NCI-H2029 (cell line): ENCODE results near the gene CCDC150.
"Not testable (repeated sequence)": the region's sequence is repeated elsewhere in the genome, so short reads cannot be mapped to it uniquely, and the experiment has no call there.

Source experiments
- DNase-seq: peaks from one replicate; lab custom pipeline; 2025; lab: John Stamatoyannopoulos, UW

The CCDC150 gene

GRCh38 chr2:196718419-196719109 is 79.0 kb downstream of the CCDC150 start:
- no peak for DNase-seq

DNA sequence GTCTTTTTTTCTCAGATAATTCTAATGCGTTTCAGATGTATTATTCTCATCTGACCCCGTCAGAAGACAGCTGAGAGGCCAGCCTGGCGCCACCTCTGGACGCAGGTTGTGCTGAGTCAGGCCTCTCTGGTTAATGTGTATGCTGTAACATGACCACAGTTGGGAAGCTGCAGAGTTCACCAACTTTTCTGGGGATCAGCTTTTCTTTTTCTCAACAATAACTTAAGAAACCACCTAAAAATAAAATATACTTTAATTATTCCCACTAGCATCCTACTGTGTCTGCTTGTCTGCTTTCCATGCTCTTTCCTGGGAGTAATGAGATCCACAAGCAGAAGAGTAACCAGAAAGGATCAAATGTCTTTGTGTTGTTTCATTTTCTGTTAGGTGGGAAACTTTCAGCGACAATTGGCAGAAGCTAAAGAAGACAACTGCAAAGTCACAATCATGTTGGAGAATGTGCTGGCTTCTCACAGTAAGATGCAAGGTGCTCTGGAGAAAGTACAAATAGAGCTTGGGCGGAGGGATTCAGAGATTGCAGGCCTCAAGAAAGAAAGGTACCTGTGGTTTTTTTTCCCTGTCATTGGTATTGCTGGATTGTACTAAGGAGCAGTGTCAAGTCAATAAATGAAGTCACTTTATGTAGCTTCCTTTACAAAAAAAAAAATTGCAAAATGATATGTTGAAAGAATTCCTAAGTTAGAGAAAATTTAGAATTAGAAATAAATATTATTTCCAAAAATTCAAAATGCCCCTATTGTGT is 79.8 kb downstream of the CCDC150 start:
- DNase-seq: no peak

DNA sequence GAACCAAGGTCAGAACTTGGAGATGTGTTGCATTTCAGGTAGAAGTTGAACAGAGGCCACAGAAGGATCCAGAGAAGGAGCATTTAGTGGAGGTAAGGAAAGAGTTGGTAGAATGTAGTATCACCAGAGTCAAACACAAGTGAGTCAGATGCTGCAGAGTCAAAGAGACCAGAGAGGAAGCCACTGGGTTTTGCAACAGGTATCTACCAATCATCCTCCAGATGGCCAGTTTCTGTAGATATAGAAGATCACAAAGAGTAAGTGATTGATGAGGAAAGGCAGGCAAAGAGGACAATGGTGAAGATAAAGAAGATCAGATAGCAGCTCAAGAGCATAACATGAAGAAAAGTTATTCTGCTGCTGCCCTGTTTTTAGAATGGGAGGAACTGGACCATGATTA is 84.1 kb downstream of the CCDC150 start:
- no peak for DNase-seq

GRCh38 chr2:196725218-196725617 is 85.7 kb downstream of the CCDC150 start:
- no peak for DNase-seq

DNA sequence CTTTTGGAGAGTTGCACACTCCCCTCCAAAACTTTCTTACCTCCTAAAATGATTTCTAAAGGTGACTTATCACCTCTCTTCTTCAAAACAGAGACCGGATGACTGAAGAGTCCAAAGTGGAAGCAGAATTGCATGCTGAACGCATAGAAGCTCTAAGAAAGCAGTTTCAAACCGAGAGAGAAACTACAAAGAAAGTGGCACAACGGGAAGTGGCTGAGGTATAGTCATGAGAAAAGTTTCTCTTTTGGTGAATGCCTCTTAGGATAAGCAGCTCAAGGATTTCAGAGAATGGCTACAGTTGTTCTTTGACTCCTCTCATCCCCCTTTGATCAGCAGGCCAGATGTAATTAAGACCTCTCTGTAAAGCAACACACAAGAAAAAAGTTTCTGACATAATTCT is 86.4 kb downstream of the CCDC150 start:
- no peak for DNase-seq

GRCh38 chr2:196729418-196729817 is 89.9 kb downstream of the CCDC150 start:
- DNase-seq: no peak

DNA sequence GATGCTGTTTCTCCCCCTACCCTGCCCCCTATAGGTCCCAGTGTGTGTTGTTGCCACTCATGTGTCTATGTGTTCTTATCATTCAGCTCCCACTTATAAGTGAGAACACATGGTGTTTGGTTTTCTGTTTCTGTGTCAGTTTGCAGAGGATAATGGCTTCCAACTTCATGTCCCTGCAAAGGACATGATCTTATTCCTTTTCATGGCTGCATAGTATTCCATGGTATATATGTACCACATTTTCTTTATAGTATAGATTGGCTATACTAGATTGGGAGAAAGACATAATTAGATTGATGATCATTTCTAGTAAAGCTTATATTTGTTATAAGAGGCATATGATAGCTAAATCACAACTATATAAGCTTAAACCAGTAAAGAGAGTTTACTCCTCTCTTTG is 97.1 kb downstream of the CCDC150 start:
- not testable (repeated sequence) for DNase-seq

DNA sequence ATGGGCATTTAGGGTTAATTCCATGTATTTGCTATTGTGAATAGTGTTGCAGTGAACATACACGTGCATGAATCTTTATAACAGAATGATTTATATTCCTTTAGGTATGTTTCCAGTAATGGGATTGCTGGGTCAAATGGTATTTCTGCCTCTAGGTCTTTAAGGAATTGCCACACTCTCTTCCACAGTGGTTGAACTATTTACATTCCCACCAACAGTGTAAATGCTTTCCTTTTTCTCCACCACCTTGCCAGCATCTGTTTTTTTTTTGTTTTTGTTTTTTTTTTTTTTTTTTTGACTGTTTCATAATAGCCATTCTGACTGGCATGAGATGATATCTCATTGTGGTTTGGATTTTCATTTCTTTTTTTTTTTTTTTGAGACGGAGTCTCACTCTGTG is 97.5 kb downstream of the CCDC150 start:
- no peak for DNase-seq

DNA sequence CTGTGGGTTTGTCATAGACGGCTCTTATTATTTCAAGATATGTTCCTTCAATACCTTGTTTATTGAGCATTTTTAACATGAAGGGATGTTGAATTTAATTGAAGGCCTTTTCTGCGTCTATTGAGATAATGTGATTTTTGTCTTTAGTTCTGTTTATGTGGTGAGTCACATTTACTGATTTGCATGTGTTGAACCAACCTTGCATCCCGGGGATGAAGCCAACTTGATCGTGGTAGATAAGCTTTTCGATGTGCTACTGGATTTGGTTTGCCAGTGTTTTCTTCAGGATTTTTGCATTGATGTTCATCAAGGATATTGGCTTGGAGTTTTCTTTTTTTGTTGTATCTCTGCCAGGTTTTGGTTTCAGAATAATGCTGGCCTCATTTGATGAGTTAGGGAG is 99.5 kb downstream of the CCDC150 start:
- DNase-seq: no peak

DNA sequence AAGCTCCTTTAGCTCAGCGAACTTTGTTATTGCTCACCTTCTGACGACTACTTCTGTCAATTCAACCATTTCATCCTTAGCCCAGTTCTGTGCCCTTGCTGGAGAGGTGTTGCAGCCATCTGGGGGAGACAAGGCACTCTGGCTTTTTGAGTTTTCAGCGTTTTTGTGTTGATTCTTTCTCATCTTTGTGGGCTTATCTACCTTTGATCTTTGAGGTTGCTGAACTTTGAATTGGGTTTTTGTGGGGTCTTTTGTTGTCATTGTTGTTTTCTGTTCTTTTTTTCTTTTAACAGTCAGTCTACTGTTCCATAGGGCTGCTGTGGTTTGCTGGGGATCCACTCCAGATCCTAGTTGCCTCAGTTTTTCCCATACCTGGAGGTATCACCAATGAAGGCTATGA is 102.7 kb downstream of the CCDC150 start:
- DNase-seq: no peak

DNA sequence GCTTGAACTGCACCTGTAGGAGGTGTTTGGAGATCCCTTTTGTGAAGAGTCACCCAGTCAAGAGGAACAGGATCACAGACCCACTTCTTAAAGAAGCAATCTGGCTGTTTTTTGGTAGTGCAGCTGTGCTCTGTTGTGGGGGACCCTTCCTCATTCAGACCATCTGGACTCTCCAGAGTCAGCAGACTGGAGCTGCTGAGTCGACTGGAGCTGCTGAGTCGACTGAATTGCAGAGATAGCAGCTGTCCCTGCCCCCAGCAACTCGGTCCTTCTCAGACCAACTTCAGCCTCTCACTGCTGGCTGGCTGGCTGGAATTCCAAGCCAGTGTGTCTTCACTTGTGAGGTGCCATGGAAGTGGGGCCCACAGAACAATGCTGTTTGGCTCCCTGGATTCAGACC is 103.2 kb downstream of the CCDC150 start:
- DNase-seq: no peak

- DNase-seq: no peak
Observed at GRCh38 chr2:196743165-196743564, 103.7 kb downstream of the CCDC150 start.

- no peak for DNase-seq
Observed at GRCh38 chr2:196745711-196746110, 106.2 kb downstream of the CCDC150 start.

DNA sequence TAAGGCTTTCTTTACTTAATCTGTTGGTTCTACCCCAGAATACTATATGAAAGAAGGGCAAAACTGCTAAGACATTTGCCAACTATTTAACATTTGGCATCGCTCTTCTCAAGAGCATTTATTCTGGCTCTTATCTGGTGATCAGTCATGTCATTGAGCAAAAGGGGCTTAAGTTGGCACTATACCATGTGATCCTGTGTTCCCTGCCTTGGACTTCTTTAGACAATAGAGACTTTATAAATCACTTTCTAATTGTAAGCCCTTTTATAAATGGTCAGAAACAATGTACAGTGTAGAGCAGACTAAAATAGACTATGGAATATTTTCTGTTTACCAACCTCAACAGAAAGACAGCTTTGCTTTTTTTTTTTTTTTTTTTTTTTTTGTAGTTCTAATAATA is 107.9 kb downstream of the CCDC150 start:
- DNase-seq: no peak

DNA sequence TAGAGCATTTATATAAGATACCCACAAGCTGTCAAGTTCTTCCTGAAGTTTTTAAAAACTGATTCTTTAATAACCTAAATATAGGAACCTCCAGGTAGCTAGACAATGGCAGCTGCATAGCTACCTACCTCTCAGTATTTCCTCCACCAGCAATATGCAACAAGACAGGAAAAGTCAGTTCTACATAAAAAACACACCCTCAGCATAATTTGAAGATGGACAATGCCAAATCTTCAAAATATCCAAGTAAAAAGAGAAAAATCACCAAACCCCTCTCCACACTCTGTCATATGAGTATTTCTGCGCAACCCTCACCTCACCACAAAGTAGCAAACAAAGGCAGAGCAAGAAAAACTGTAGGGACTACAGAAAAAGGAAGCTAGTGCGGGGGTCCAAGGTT is 108.6 kb downstream of the CCDC150 start:
- DNase-seq: no peak

- no peak for DNase-seq
Observed at GRCh38 chr2:196750291-196750923, 110.9 kb downstream of the CCDC150 start.

DNA sequence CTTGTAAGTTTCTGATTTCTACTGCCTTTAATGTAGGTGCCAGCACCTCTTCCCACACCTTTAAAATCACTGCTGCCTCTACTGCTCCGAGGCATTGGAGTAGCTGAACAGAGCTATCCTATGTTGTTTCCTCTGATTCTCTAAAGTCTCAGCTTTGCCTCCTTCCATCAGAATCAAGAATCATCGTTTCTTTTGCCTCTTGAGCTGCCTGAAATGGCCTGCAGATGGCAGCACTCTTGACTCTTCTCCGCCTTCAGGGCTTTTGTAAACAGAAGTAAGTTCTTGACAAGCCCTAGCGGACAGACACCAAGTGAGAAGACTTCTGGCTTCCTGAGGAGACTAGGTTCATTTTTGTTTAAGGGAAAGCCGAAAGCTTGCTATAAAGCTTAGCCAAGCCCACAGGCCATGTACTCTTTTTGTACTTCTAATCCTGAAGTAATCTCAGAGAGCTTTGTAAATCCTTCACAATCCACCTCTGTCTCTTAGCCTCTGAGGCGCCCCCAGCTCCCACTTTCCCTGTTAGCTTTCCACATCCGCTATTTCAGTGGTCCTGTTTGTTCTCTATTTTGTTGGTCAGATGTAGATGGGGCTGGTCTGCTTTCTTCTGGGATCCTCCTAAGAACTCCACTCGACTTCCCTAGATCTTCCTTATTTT is 111.6 kb downstream of the CCDC150 start:
- DNase-seq: peak; percentile 26

GRCh38 chr2:196758474-196759377 is 119.2 kb downstream of the CCDC150 start:
- DNase-seq: no peak

DNA sequence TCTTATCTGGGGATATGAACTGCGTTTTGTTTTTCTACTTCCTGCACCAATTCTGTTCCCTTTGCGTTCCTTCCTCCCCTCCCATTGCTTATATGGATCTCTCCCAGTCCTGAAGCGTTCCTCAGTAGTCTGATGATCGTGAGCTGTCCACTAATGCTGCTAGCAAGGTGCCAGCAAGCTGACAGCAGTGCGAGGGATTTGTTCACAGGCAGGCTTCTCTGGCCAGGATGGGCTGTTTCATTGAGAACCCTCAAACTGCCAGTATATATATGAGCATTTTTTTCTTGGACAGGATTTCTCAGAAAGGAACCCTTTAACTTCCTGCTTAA is 119.8 kb downstream of the CCDC150 start:
- no peak for DNase-seq

DNA sequence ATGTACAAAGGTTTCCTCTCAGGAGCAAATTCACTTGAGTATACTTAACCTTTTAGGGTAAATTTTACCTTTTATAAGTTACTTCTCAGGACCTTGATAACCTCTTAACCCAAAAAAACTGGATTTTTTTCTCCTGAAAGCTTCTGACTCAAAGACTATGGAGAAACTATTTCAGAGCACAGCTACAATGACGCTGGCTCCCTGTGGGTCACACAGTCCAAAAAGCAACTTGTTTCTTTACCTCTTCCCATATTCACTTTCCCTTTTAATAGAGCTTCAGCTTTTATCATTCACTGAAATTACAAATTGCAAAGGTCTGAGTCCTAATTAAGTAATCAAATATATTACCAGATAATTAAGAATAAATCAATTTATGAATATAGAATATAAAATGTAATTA is 127.6 kb downstream of the CCDC150 start:
- DNase-seq: no peak
